A673 (cell line): Measurements from ENCODE around the gene ARHGAP26. TPM values are rescaled to one million over a fixed set of nuclear protein-coding genes. Genes with fewer than 3 reads are reported as not detected.

ENCODE experiments used
- BruUV-seq: library from RNA; stranded (reverse); fragments of 400-500 nt; replicated peaks from 2 replicates; lab custom pipeline; 2021; lab: Mats Ljungman, UMichigan
- CTCF ChIA-PET: fragments of 300-600 bp; sonication (Branson Sonifier 250); formaldehyde crosslinking; loops from one replicate; lab custom pipeline; 2022; ENCODE audit warnings: antibody characterized with exemption; lab: Charles Lee
- POLR2A ChIA-PET: fragments of 300-600 bp; sonication (Branson Sonifier 250); formaldehyde crosslinking; loops from one replicate; lab custom pipeline; 2022; ENCODE audit warnings: antibody characterized with exemption; ENCODE audit not compliant: low non-redundant PET; lab: Charles Lee
- DNase-seq: peaks from one replicate; pipeline ENCODE4 v3.0.0-alpha.2; 2015; ENCODE audit warnings: low spot score
- H3K27ac ChIP-seq: fragments of 200-600 bp; sonication (generic); 2 replicates; pipeline ENCODE4 v1.5.1; 2016; ENCODE audit warnings: mixed run types, low read depth, mild to moderate bottlenecking, mixed read lengths, antibody characterized with exemption, low read length; ENCODE audit not compliant: poor library complexity, severe bottlenecking
- H3K27me3 ChIP-seq: fragments of 200-600 bp; sonication (generic); replicated peaks from 2 replicates; pipeline ENCODE4 v1.6.1; 2017; ENCODE audit warnings: mixed run types, low read depth, mild to moderate bottlenecking, mixed read lengths, antibody characterized with exemption, low read length; ENCODE audit not compliant: insufficient read depth, poor library complexity
- H3K36me3 ChIP-seq: fragments of 200-600 bp; sonication (generic); 2 replicates; pipeline ENCODE4 v1.6.1; 2016; ENCODE audit warnings: mixed run types, mild to moderate bottlenecking, mixed read lengths, antibody characterized with exemption, low read length; ENCODE audit not compliant: insufficient read depth, poor library complexity, severe bottlenecking
- H3K4me1 ChIP-seq: fragments of 200-600 bp; sonication (generic); 2 replicates; pipeline ENCODE4 v1.6.1; 2017; ENCODE audit warnings: mixed run types, mild to moderate bottlenecking, mixed read lengths, antibody characterized with exemption, low read length; ENCODE audit not compliant: insufficient read depth, poor library complexity, severe bottlenecking
- H3K4me3 ChIP-seq: fragments of 200-600 bp; sonication (generic); 2 replicates; pipeline ENCODE4 v1.5.1; 2016; ENCODE audit warnings: low read depth, mixed run types, mild to moderate bottlenecking, mixed read lengths, low read length; ENCODE audit not compliant: poor library complexity, severe bottlenecking
- H3K9me3 ChIP-seq: fragments of 200-600 bp; sonication (generic); 2 replicates; pipeline ENCODE4 v1.6.1; 2016; ENCODE audit warnings: mixed run types, low read depth, mild to moderate bottlenecking, mixed read lengths, antibody characterized with exemption, low read length; ENCODE audit not compliant: poor library complexity, severe bottlenecking
- EZH2 ChIP-seq: fragments of 200-600 bp; sonication (generic); IDR thresholded peaks from 2 replicates; pipeline ENCODE4 v1.6.1; 2017; ENCODE audit warnings: borderline replicate concordance, low read depth, mild to moderate bottlenecking, mixed read lengths, antibody characterized with exemption, low read length; ENCODE audit not compliant: poor library complexity, severe bottlenecking
- intact Hi-C: fragments of 100-400 bp; cut with micrococcal nuclease; formaldehyde crosslinking; loops from one replicate; pipeline ENCODE4 v1.10.0; 2022; ENCODE audit not compliant: unreplicated experiment
- total RNA-seq: library from RNA; stranded (reverse); gene quantifications from 2 replicates; pipeline ENCODE4 v1.2.3, GENCODE V29; 2021
- TF ChIP-seq, protein P1 (sequence below): fragments of 300-800, 200-600 bp; sonication (generic); conservative IDR thresholded peaks from 2 replicates; pipeline ENCODE4 v1.5.1; 2017; ENCODE audit warnings: low read depth, mild to moderate bottlenecking, antibody characterized with exemption, low read length, moderate library complexity, mixed read lengths

ARHGAP26 gene
- total RNA-seq, 1 experiment from 2014 or later, result 25.5 TPM

GRCh38 chr5:143161885-143162540 is 391.8 kb downstream of the ARHGAP26 start:
- Histone ChIP-seq H3K4me1 (no peaks in the 10 kb centered on the region), H3K36me3 (no peaks in the 10 kb centered on the region), H3K27me3 (no peaks in the 10 kb centered on the region), H3K4me3 (no peak overlapping the region), H3K9me3 (no peaks in the 10 kb centered on the region), H3K27ac (no peak overlapping the region)
- intact Hi-C loops, result no loop called here
- POLR2A ChIA-PET, result no interaction called here
- peak; percentile 29 for DNase-seq
- CTCF ChIA-PET, result no interaction called here
- TF ChIP-seq, protein P1, sequence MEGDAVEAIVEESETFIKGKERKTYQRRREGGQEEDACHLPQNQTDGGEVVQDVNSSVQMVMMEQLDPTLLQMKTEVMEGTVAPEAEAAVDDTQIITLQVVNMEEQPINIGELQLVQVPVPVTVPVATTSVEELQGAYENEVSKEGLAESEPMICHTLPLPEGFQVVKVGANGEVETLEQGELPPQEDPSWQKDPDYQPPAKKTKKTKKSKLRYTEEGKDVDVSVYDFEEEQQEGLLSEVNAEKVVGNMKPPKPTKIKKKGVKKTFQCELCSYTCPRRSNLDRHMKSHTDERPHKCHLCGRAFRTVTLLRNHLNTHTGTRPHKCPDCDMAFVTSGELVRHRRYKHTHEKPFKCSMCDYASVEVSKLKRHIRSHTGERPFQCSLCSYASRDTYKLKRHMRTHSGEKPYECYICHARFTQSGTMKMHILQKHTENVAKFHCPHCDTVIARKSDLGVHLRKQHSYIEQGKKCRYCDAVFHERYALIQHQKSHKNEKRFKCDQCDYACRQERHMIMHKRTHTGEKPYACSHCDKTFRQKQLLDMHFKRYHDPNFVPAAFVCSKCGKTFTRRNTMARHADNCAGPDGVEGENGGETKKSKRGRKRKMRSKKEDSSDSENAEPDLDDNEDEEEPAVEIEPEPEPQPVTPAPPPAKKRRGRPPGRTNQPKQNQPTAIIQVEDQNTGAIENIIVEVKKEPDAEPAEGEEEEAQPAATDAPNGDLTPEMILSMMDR, result no peak
- TF ChIP-seq EZH2, result no peak
- BruUV-seq, result no TSS peak

GRCh38 chr5:143162810-143163209 is 392.6 kb downstream of the ARHGAP26 start:
- BruUV-seq, result no TSS peak
- no peaks in the 10 kb centered on the region for H3K36me3 ChIP-seq
- no peaks in the 10 kb centered on the region for H3K4me1 ChIP-seq
- intact Hi-C loops, result no loop called here
- H3K9me3 ChIP-seq, result no peaks in the 10 kb centered on the region
- TF ChIP-seq, protein P1, result no peak
- no peak overlapping the region for H3K4me3 ChIP-seq
- POLR2A ChIA-PET, result no interaction called here
- CTCF ChIA-PET, result no interaction called here
- no peaks in the 10 kb centered on the region for H3K27me3 ChIP-seq
- DNase-seq, result no peak
- H3K27ac ChIP-seq, result no peak overlapping the region

DNA sequence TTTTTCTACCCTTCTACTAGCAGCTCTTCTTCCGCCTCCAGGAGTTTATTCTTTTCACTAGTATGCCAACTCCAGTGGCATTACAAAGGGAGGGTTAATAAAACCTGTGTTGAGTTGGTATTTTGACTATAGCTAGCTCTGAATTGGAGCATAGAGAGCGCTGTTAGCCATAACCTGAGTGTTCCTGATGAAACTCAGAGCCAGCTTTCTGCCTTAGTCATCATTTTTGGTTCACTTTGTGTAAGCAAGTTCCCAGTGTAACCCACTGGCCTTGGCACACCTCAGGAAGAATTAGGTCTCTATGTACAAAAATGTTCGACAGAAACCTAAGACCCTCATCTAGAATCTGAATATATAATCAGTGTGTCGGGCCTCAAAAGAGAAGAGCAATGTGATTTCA is 394.4 kb downstream of the ARHGAP26 start:
- H3K4me1 ChIP-seq, result no peaks in the 10 kb centered on the region
- H3K9me3 ChIP-seq, result no peaks in the 10 kb centered on the region
- BruUV-seq, result no TSS peak
- no peak overlapping the region for H3K4me3 ChIP-seq
- no peaks in the 10 kb centered on the region for H3K27me3 ChIP-seq
- intact Hi-C loops, result no loop called here
- no peak overlapping the region for H3K27ac ChIP-seq
- H3K36me3 ChIP-seq, result no peaks in the 10 kb centered on the region
- no peak for DNase-seq
- CTCF ChIA-PET, result no interaction called here
- no peak for TF ChIP-seq EZH2
- TF ChIP-seq, protein P1, result no peak
- POLR2A ChIA-PET, result no interaction called here
